HG03354 (cell line): ENCODE data around the gene WNK1.
A peak's percentile ranks its signal among the peaks of the same experiment; 100 is the strongest.
"Not testable (repeated sequence)": the region's sequence is repeated elsewhere in the genome, so short reads cannot be mapped to it uniquely, and the experiment has no call there.

Experiments used
- ATAC-seq: cut with Tn5 transposase; IDR thresholded peaks from one replicate; pipeline ENCODE4 v1.9.1; 2021; ENCODE audit warnings: mild to moderate bottlenecking; ENCODE audit not compliant: unreplicated experiment, poor library complexity, severe bottlenecking

WNK1 gene

DNA sequence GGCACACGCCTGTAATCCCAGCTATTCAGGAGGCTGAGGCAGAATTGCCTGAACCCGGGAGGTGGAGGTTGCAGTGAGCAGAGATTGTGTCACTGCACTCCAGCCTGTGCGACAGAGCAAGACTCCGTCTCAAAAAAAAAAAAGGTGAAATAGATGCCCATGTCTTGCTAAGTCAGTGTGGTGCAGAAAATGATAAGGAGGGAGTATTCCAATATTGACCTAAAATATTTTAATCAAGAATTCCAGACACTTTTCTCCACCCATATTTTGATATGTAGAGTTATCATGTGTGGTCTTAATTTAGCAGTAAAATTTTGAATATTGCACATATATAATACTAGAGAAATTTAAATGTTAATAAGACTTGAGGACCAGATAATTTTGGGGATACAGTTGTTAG is 57.7 kb downstream of the WNK1 start:
- ATAC-seq, result no peak

GRCh38 chr12:810671-811415 is 58.5 kb downstream of the WNK1 start:
- ATAC-seq, result peak; percentile 56

DNA sequence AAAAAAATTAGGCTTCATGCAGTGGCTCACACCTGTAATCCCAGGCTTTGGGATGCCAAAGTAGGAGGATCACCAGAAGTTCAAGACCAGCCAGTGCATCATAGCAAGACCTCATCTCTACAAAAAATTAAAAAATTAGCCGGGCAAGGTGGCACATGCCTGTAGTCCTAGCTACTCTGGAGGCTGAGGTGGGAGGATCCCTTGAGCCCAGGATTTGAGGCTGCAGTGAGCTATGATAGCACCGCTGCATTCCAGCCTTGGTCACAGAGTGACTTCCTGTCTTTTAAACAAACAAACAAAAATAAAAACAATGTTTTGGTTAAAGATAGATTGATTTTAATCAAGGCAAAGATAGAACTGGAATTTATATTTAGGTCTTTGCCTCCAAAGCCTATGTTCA is 60.6 kb downstream of the WNK1 start:
- ATAC-seq, result no peak

DNA sequence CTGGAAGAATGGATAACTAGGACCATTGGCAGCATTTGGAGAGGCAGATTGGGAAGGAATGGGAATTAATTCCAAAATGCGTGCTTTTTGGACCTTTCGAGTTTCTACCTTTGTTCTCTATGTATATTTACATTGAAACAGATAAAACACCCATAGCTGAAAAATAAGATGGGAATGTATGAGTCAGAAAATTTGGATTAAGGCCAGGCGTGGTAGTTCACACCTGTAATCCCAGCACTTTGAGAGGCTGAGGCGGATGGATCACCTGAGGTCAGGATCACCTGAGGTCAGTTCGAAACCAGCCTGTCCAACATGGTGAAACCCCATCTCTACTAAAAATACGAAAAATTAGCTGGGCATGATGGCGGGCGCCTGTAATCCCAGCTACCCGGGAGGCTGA is 65.1 kb downstream of the WNK1 start:
- ATAC-seq, result not testable (repeated sequence)

- no peak for ATAC-seq
Measured at GRCh38 chr12:817941-818600, 65.7 kb downstream of the WNK1 start.

- ATAC-seq, result no peak
Measured at GRCh38 chr12:818733-819132, 66.4 kb downstream of the WNK1 start.

- no peak for ATAC-seq
Measured at GRCh38 chr12:820336-820735, 68.0 kb downstream of the WNK1 start.

GRCh38 chr12:823028-823698 is 70.8 kb downstream of the WNK1 start:
- peak; percentile 88 for ATAC-seq

DNA sequence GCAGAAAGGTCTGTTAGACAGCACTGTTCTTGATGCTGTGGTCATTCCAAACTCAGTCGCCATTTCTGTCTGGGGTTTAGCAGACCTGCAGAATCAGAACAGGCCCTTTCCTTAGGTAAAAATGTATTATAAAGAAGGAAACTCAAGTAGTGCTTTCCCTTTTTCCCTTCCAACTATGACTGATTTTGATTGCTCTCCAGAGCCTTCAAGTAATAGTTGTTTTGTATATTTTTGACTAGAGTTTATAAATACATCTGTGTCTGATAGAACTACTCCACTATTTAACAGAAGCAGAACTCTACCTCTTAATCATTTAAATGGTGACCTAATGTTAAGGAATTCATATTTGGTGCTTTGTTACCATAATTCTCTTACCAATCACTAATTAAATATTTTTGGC is 74.0 kb downstream of the WNK1 start:
- no peak for ATAC-seq

GRCh38 chr12:828726-829395 is 76.5 kb downstream of the WNK1 start:
- ATAC-seq, result no peak

DNA sequence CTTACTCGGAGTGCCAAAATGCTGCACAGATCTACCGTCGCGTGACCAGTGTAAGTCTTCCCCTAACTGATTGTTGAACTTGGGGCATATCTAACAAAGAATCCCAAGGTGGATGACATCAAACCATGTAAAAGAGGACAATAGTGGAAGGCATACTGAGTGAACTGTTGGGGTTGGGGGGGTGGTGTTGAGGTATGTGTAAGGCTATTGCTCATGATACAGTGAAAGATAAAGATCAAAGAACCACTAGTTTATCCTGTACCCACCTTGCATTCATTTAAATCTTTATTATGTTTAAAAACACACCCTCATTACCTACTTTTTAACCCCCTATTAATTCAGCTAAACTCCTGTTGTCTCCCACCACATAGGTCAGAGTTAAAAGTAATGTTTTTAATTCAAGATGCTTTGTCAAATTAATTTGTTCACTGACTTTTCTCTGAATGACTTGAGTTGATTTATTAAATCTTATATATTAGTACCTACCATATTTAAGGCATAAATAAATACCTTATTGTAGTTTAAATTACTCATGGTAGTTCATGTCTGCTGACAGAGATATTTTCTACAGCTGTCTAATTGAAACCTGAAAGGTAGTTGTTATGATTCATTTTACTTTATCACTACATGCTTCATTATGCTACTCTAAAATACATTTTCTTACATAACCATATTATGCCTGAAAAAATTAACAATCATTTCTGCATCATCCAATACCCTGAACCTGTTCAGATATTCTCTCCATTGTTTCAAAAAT is 77.9 kb downstream of the WNK1 start:
- no peak for ATAC-seq

DNA sequence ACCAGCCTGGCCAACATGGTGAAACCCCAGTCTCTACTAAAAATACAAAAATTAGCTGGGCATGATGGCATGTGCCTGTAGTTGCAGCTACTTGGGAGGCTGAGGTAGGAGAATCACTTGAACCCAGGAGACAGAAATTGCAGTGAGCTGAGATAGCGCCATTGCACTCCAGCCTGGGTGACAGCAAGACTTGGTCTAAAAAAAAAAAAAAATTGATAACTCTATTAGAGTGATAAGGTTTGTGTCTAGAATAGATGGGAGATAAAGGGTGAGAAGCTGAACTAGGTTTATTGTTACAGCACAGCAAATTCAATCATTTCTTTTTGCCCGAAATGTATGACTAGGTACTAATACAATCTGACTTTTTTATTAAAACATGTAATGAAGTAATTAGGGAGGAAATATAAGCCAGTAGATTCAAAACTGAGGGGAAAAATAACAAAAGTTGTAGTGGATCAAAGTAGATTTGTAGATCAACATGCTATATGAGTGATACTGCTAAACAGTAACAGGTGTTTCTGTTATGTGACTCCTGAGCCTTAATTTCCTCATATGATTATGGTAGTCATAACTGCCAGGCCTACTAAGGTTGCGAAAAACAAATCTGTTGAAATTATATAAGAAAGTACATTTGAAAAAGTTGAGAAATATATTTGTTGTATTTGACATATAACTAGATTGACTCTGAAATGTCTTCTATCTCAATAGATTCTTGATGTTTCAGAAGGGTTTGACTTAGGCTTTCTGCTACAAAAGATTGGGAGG is 83.6 kb downstream of the WNK1 start:
- no peak for ATAC-seq

DNA sequence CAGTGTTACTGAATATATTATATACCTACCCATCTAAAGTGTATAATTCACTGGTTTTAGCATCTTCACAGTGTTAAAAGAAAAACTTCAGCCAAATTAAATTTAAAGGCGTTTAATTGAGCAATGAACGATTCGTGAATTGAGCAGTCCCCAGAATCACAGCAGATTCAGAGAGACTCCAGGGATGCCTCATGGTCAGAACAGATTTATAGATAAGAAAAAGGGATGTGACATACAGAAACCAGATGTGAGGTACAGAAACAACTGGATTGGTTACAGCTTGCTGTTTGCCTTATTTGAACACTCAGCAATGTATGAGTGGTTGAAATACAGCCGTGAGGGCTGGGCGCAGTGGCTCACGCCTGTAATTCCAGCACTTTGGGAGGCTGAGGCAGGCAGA is 84.6 kb downstream of the WNK1 start:
- ATAC-seq, result no peak

- ATAC-seq, result no peak
Measured at GRCh38 chr12:837548-837947, 85.2 kb downstream of the WNK1 start.

- no peak for ATAC-seq
Measured at GRCh38 chr12:843609-844008, 91.2 kb downstream of the WNK1 start.

GRCh38 chr12:846421-846820 is 94.0 kb downstream of the WNK1 start:
- ATAC-seq, result no peak

DNA sequence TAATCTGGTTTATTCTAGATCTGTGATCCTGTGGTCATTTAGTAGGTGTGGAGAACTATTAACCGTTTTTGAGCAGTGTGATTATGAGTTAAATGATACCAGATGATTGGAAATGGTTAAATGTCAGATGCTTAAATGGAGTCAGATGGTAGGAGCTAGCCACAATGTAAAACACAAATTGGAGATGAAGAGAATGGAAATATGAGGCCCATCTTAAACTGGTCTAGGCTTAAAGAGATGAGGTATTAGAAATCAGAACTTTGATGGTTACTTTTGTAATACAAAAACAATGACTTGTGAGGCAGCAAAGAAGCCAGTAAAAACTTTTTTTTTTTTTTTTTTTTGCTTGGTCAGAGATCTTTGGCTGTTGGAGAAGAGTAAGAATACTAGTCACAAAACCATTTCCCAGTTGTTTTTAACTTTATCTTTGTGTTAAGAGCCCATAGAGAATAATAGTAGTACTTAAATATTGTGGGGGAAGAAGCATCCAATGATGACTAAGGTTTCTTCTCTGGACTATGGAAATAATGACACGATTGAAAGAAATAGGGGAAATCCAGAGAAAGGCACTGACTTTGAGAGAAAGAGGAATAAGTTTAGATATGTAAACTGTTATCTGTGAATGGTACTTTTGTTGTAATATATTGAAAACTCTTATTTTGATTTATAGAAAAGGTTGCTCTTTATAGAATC is 95.9 kb downstream of the WNK1 start:
- no peak for ATAC-seq

DNA sequence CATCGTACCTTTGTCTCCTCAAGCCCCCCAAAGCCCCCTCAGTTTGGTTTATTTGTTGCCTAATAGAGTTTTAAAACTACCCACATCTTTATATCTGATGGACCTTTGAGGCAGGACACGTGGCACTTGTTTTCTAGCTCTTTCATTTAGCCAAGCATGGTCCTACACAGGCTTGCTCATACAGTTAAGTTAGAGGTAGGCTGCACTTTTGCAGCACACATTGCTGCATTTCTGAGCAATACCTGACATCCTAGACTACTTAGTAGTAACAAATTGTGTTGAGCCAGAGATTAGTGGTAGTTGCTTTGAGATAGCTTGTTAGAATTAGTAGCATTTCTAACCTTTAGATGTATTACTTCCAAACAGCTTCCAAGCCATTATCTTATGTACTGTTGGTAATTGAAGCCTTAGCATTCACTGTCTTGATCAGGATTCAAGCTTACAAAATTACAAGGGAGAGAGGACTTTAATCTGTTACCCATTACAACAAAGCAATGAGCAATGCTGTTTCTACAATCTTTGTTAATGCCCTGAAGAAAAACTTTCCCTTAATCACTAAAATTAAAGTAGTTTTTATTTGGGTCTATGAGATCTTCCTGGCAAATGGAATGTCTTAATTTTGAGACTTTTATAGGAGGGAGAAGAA is 96.6 kb downstream of the WNK1 start:
- no peak for ATAC-seq
